Naive B cell (primary cell): ENCODE results near the gene GBP4. TPM values are rescaled to one million over a fixed set of nuclear protein-coding genes. Genes with fewer than 3 reads are reported as not detected.
A peak's percentile ranks its signal among the peaks of the same experiment; 100 is the strongest.

Experiments
- ATAC-seq, 2 donors: fragments of 150-1000 bp; cut with Tn5 transposase; 2 replicates each; pipeline ENCODE4 v1.10.0; 2021; ENCODE audit warnings: low read depth in 2 of 2, mild to moderate bottlenecking in 2 of 2, moderate library complexity in 2 of 2
- DNase-seq: peaks from one replicate; pipeline ENCODE4 v3.0.0; 2022
- H3K27ac Mint-ChIP-seq, 6 donors: one replicate each; pipeline ENCODE4 v1.8.0; 2020 to 2022; ENCODE audit warnings: mild to moderate bottlenecking in 6 of 6, mixed read lengths in 6 of 6, moderate library complexity in 5 of 6, inconsistent platforms in 2 of 6
- H3K27me3 Mint-ChIP-seq, 3 donors: one replicate each; pipeline ENCODE4 v1.8.0; 2021 to 2022; ENCODE audit warnings: mixed read lengths in 3 of 3, mild to moderate bottlenecking in 1 of 3
- H3K36me3 Mint-ChIP-seq, 2 donors: one replicate each; pipeline ENCODE4 v1.8.0; 2020 to 2022; ENCODE audit warnings: mixed read lengths in 2 of 2, inconsistent platforms in 1 of 2, mild to moderate bottlenecking in 1 of 2
- H3K4me1 Mint-ChIP-seq, 3 donors: one replicate each; pipeline ENCODE4 v1.8.0; 2020 to 2022; ENCODE audit warnings: mixed read lengths in 3 of 3, inconsistent platforms in 1 of 3, mild to moderate bottlenecking in 1 of 3, moderate library complexity in 1 of 3
- H3K4me3 Mint-ChIP-seq, 8 donors: one replicate each; pipeline ENCODE4 v1.8.0; 2020 to 2022; ENCODE audit warnings: mild to moderate bottlenecking in 8 of 8, mixed read lengths in 8 of 8, moderate library complexity in 8 of 8, inconsistent platforms in 2 of 8
- H3K9me3 Mint-ChIP-seq, 7 donors: one replicate each; pipeline ENCODE4 v1.8.0; 2020 to 2022; ENCODE audit warnings: mixed read lengths in 7 of 7, mild to moderate bottlenecking in 5 of 7, inconsistent platforms in 2 of 7, moderate library complexity in 1 of 7
- polyA plus RNA-seq, 6 donors: library from polyadenylated mRNA; unstranded; fragments of 300-500 nt; fragmentation: Illumina TruSeq; gene quantifications; one replicate each; pipeline ENCODE4 v1.2.3, GENCODE V29; 2021; ENCODE audit warnings: low read depth in 6 of 6

The GBP4 gene
- polyA plus RNA-seq, 6 donors from 2014 or later = 13.3 to 38.9 (median 22.8) TPM

DNA sequence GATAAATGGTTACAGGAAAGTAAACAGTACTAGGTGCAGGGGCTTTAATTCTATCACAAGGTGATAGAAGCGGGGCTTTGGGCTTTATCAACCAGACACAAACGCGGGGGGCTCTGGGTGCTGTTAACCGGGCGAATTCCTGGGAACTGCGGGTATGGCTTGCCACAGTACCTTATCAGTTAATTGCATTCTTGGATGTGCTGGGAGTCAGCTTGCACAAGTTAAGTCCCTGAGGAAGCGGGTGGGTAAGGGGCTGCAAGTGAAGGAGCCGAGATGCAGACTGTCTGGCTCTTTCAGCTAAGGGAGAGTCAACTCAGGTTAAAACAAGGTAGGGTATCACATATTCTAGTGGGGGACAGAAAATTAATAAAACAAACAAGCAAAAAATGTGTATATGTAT, 661 bp downstream of the GBP4 start:
- no peaks in the 10 kb centered on the region for H3K9me3 Mint-ChIP-seq
- peak overlapping the region; percentile 94 to 99 (median 97) for H3K4me3 Mint-ChIP-seq
- peaks cover 16 to 23% of the 10 kb centered on the region in 2 donors for H3K36me3 Mint-ChIP-seq
- H3K27ac Mint-ChIP-seq = peak overlapping the region; percentile 90 to 98 (median 96)
- ATAC-seq (no peak), DNase-seq (peak; percentile 6)
- peaks cover 44 to 74% (median 53%) of the 10 kb centered on the region in 3 donors for H3K4me1 Mint-ChIP-seq
- H3K27me3 Mint-ChIP-seq = no peaks in the 10 kb centered on the region

GRCh38 chr1:89195476-89195875, 3.3 kb downstream of the GBP4 start:
- no peaks in the 10 kb centered on the region for H3K9me3 Mint-ChIP-seq
- peak overlapping the region in 7 of 8 donors; percentile 2 to 97 (median 45) for H3K4me3 Mint-ChIP-seq
- peaks cover 24 to 33% of the 10 kb centered on the region in 2 donors for H3K36me3 Mint-ChIP-seq
- no peaks in the 10 kb centered on the region for H3K27me3 Mint-ChIP-seq
- no peak for DNase-seq
- peaks cover 32 to 60% (median 42%) of the 10 kb centered on the region in 3 donors for H3K4me1 Mint-ChIP-seq
- H3K27ac Mint-ChIP-seq = peak overlapping the region; percentile 10 to 96 (median 69)
- ATAC-seq = no peak

DNA sequence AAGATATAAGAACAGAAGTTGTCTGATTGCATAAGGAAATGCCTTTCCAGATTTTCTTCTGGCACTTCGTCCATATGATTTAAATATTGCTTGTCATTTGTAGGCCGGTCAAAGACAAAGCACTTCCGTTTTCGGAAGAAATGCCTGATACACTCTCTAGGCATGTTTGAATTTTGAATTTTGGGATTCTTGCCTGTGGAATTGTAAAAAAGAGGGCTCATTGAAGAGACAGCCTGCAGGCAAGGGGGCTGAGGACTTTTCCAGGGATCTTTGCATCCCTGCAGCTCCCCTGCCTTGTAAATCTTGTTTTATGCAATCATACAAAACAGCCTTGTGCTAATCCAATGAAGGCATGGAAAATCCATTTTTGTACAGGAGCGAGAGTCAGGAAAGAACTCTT, 7.4 kb downstream of the GBP4 start:
- peaks cover 51 to 55% of the 10 kb centered on the region in 2 donors for H3K36me3 Mint-ChIP-seq
- H3K4me3 Mint-ChIP-seq = no peak overlapping the region
- ATAC-seq = no peak
- no peak for DNase-seq
- H3K27ac Mint-ChIP-seq = peak overlapping the region in 1 of 6 donors; percentile 6
- peaks cover 12 to 24% (median 14%) of the 10 kb centered on the region in 3 donors for H3K4me1 Mint-ChIP-seq
- no peaks in the 10 kb centered on the region for H3K9me3 Mint-ChIP-seq
- no peaks in the 10 kb centered on the region for H3K27me3 Mint-ChIP-seq

DNA sequence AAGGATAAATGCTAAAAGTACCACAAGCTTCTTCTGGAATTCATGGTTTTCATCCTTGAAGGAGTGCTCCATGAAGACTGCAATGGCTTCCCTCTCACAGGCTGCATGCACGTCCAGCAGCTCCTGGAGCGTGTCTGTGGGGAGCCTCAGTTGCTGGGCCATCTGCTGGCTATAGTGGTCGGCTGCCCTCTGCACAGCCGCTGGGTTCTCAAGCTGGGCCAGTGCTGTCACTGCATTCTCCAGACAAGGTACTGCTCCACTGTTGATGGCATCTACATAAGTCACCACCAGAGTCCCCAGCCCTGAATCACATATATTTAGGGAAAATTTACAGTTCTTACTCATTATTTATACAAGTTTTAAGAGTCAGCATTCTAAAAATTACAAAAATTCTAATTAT, 8.7 kb downstream of the GBP4 start:
- DNase-seq (no peak), ATAC-seq (no peak)
- Mint-ChIP-seq H3K9me3 (no peaks in the 10 kb centered on the region), H3K27ac (no peak overlapping the region), H3K27me3 (no peaks in the 10 kb centered on the region), H3K36me3 (peaks cover 52 to 57% of the 10 kb centered on the region in 2 donors), H3K4me3 (no peak overlapping the region), H3K4me1 (peaks cover 1 to 12% (median 6%) of the 10 kb centered on the region in 3 donors)

- no peaks in the 10 kb centered on the region for H3K27me3 Mint-ChIP-seq
- H3K36me3 Mint-ChIP-seq = peaks cover 30 to 31% of the 10 kb centered on the region in 2 donors
- H3K4me3 Mint-ChIP-seq = no peak overlapping the region
- H3K9me3 Mint-ChIP-seq = peaks cover 0 to 11% (median 3%) of the 10 kb centered on the region in 7 donors
- no peaks in the 10 kb centered on the region for H3K4me1 Mint-ChIP-seq
- no peak overlapping the region for H3K27ac Mint-ChIP-seq
- ATAC-seq (no peak), DNase-seq (no peak)
These were observed 19.4 kb downstream of the GBP4 start for GRCh38 chr1:89179343-89179742.

GRCh38 chr1:89176971-89177370, 21.8 kb downstream of the GBP4 start:
- H3K9me3 Mint-ChIP-seq = peaks cover 0 to 1% (median 0%) of the 10 kb centered on the region in 7 donors
- H3K36me3 Mint-ChIP-seq = peaks cover 9 to 10% of the 10 kb centered on the region in 2 donors
- ATAC-seq (no peak), DNase-seq (no peak)
- no peak overlapping the region for H3K27ac Mint-ChIP-seq
- no peaks in the 10 kb centered on the region for H3K4me1 Mint-ChIP-seq
- no peak overlapping the region for H3K4me3 Mint-ChIP-seq
- H3K27me3 Mint-ChIP-seq = no peaks in the 10 kb centered on the region

DNA sequence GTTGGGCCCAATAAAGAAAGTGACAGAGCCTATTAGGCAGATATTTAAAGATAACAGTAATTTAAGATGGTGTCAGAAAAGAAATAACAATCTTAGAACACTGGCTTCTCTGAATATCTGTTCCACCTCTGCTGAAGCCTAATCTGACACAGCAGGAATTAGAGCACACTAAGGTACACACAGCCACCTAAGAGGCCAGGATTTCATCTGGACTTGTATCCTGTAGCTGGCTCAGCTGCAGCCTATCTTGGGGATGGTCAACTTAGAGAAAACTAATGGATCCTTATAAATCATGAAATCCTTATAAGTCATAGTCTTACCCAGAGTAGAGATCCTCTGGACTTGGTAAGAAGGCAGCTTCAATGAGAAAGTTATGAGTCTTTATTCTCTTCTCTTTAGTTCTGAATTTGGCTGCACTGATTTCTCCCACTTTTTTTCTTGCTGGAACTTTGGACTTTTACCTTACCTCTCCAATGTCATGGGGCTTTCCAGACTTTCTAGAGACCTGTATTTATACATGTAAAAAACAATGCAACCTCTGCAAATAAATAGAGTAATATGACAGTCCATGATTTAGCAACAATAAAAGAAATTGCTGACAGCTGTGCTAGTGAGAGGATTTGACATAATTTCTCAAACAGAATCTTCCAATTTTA, 23.0 kb downstream of the GBP4 start, which contains the start of gene GBP7:
Gene GBP7, minus strand, starts transcription at position 403 of the 656 bp plus-strand sequence. CDS start 4,068 bp downstream, outside the sequence.
- Mint-ChIP-seq H3K27me3 (no peaks in the 10 kb centered on the region), H3K9me3 (no peaks in the 10 kb centered on the region), H3K4me3 (no peak within 1 kb of the TSS), H3K4me1 (peaks cover 0 to 4% (median 1%) of the 10 kb centered on the region in 3 donors), H3K27ac (no peak within 1 kb of the TSS), H3K36me3 (peaks cover 0 to under 1% of the 10 kb centered on the region in 2 donors)
- ATAC-seq (no peak), DNase-seq (no peak)

DNA sequence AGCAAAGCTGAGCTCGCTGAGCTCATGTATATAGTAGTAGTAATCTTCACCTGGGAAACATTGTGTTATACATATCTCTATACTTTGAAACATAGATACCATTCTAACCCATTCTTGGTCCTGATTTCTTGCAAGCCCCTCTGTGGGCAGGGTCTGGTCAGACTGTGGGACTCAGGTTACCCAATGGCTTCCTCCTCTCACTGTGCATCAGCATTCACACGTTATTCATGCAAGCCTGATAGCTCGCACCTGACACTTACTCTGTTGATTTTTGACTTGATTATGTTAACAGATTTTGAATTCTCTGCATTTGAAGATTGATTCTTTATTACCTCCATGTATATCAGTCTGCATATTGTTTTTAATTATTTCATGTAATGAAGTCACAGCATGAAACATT, 24.3 kb downstream of the GBP4 start:
- peaks cover 0 to 4% (median 1%) of the 10 kb centered on the region in 3 donors for H3K4me1 Mint-ChIP-seq
- no peak overlapping the region for H3K4me3 Mint-ChIP-seq
- no peak overlapping the region for H3K27ac Mint-ChIP-seq
- DNase-seq = no peak
- H3K9me3 Mint-ChIP-seq = no peaks in the 10 kb centered on the region
- ATAC-seq = no peak
- H3K36me3 Mint-ChIP-seq = no peaks in the 10 kb centered on the region
- H3K27me3 Mint-ChIP-seq = no peaks in the 10 kb centered on the region

DNA sequence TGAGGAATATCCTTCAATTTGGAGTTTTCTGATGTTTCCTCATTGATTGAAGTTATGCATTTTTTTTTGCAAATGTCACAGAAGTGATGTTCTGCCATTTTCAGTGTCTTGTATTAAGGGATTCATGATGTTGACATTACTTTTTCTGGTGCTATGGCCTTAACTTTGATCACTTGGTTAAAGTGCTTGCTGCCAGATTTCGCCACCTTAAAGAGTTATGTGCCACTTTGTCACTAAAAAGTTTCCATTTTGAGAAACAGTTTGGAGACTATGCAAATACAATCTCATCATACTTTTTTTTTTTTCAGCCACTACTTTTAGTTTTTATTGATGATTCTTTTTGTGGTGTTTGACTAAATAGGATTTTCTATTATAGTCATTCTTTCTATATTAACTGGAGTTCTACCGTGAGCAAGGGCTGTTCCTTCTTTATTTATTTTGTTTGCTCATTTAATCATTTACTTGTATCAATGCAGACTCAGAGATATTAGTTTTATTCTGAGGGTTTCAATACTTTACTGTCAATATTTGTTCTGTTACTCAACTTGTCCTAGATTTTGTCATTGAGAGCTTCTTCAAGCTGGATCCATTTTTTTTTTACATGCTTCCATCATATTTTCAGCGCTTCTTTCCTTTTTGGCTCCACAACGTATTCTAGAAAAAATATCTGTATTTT, 26.1 kb downstream of the GBP4 start:
- Mint-ChIP-seq H3K9me3 (no peaks in the 10 kb centered on the region), H3K27me3 (no peaks in the 10 kb centered on the region), H3K4me3 (no peak overlapping the region), H3K4me1 (peaks cover 0 to 4% (median 1%) of the 10 kb centered on the region in 3 donors), H3K36me3 (no peaks in the 10 kb centered on the region), H3K27ac (no peak overlapping the region)
- DNase-seq = no peak
- no peak for ATAC-seq

GRCh38 chr1:89171067-89171438, 27.7 kb downstream of the GBP4 start:
- Mint-ChIP-seq H3K27me3 (no peaks in the 10 kb centered on the region), H3K27ac (no peak overlapping the region), H3K4me1 (peaks cover 1 to 4% (median 3%) of the 10 kb centered on the region in 3 donors), H3K36me3 (no peaks in the 10 kb centered on the region), H3K4me3 (no peak overlapping the region), H3K9me3 (no peaks in the 10 kb centered on the region)
- no peak for ATAC-seq
- no peak for DNase-seq

- H3K4me1 Mint-ChIP-seq = peaks cover 1 to 4% (median 3%) of the 10 kb centered on the region in 3 donors
- no peak for DNase-seq
- no peaks in the 10 kb centered on the region for H3K27me3 Mint-ChIP-seq
- no peak overlapping the region for H3K4me3 Mint-ChIP-seq
- no peak overlapping the region for H3K27ac Mint-ChIP-seq
- H3K9me3 Mint-ChIP-seq = no peaks in the 10 kb centered on the region
- no peaks in the 10 kb centered on the region for H3K36me3 Mint-ChIP-seq
- ATAC-seq = no peak
These were observed 28.3 kb downstream of the GBP4 start for GRCh38 chr1:89170170-89171066.

GRCh38 chr1:89169166-89169565, 29.6 kb downstream of the GBP4 start:
- peaks cover 1 to 4% (median 3%) of the 10 kb centered on the region in 3 donors for H3K4me1 Mint-ChIP-seq
- DNase-seq = no peak
- no peak overlapping the region for H3K4me3 Mint-ChIP-seq
- no peak for ATAC-seq
- H3K9me3 Mint-ChIP-seq = no peaks in the 10 kb centered on the region
- peak overlapping the region in 1 of 6 donors; percentile 36 for H3K27ac Mint-ChIP-seq
- H3K36me3 Mint-ChIP-seq = no peaks in the 10 kb centered on the region
- H3K27me3 Mint-ChIP-seq = no peaks in the 10 kb centered on the region

DNA sequence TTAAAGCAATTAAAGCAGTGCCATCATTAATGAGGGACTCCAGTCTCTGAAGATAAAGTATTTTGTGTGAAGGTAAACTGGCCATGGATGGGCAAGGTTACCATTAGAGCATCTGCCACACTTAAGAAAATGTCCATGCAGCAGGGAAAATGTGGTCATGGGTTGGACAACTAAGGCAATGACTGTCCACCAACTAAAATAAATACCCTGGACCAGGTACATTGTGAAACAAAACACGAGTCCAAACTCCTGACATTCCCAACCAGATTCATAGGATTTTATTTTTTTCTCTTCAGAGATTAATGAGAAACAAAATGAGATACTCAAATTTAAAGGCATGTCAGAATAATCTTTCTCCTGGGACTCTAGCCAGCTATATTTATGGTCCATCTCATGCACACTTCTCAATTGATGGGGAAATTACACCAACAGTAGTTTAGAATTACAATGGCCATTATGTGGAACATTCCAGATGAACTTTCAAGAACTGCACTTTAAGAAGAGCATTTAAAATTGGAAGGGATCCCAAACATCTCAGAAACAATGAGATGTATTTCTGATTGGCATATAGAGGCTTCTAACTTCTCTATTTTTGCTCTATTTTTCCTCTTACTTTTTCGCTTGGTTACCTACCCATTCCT, 31.0 kb downstream of the GBP4 start:
- H3K27me3 Mint-ChIP-seq = no peaks in the 10 kb centered on the region
- no peaks in the 10 kb centered on the region for H3K36me3 Mint-ChIP-seq
- no peaks in the 10 kb centered on the region for H3K9me3 Mint-ChIP-seq
- ATAC-seq (no peak), DNase-seq (no peak)
- H3K27ac Mint-ChIP-seq = no peak overlapping the region
- peaks cover 1 to 4% (median 3%) of the 10 kb centered on the region in 3 donors for H3K4me1 Mint-ChIP-seq
- H3K4me3 Mint-ChIP-seq = no peak overlapping the region
